ENCODE measurements around the gene ACVR2B.

DNA sequence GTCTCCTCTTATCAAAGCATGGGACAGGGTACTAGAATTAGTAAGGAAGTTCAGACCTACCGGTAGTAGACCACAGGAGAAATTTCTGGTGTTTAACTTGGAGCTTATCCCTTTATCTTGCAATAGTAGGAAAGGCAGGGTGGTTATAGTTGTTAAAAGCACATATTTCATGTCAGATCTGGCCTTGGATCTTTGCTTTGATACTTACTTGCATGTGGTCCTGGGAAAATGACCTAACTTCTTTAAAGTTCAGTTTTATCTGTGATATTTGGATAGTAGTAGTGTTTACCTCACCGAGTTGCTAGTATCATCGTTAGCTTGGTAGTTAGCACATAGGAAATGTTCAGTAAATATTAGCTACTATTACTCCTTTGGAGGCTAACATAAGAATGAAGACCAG lies 57.9 kb downstream of the ACVR2B start:
- TF ChIP-seq POLR2AphosphoS5 (IDR thresholded peaks at IDR 0.05; ENCODE audit: low read depth, low read length) (no peak), SIN3A (IDR thresholded peaks at IDR 0.05; ENCODE audit: borderline replicate concordance, insufficient read depth, low read length) (no peak)

All from PFSK-1 (cell line).